HG03439 (cell line): ENCODE results near the gene IRF9.
A peak's percentile ranks its signal among the peaks of the same experiment; 100 is the strongest.
"Not testable (repeated sequence)": the region's sequence is repeated elsewhere in the genome, so short reads cannot be mapped to it uniquely, and the experiment has no call there.

Source experiments
- ATAC-seq: cut with Tn5 transposase; IDR thresholded peaks from one replicate; pipeline ENCODE4 v1.9.1; 2021; ENCODE audit warnings: mild to moderate bottlenecking, moderate library complexity; ENCODE audit not compliant: unreplicated experiment

IRF9 gene

DNA sequence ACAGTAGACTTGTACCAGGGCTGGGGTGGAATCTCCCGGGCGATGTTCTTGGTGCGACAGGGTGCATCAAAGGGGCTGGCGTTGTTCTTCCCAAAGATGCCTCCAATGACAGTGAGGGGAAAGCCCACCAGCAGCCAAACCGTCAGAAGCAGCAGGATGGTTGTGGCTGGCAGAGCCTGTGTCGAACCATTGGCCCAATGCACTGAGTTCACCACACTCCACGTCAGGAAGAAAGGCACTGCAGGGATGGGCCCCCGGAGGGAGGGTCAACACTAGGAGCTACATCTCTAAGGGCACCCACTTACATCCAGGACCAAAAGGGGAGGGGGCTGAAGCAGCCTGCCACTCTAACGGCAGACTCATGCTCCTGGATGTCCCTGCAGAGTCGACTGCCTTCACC, 29.4 kb downstream of the IRF9 start:
- no peak for ATAC-seq

- no peak for ATAC-seq
These were observed 31.9 kb downstream of the IRF9 start for GRCh38 chr14:24192933-24193332.

GRCh38 chr14:24194186-24194872, 33.3 kb downstream of the IRF9 start:
- no peak for ATAC-seq

DNA sequence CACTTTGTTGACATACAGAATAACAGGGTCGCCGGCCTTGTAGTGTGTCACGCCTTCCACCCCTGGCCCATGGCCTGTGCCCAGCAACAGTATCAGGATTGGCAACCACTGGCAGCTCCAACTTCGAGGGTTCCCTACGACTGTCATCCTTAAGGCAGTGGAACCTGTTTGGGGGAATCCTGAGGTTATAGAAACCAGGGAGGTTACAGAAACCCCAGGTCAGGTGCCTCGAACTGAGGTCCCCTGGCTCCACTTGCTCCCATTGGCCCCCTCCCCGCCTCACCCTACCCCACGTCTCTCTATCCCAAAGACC, 33.8 kb downstream of the IRF9 start:
- ATAC-seq, result no peak

DNA sequence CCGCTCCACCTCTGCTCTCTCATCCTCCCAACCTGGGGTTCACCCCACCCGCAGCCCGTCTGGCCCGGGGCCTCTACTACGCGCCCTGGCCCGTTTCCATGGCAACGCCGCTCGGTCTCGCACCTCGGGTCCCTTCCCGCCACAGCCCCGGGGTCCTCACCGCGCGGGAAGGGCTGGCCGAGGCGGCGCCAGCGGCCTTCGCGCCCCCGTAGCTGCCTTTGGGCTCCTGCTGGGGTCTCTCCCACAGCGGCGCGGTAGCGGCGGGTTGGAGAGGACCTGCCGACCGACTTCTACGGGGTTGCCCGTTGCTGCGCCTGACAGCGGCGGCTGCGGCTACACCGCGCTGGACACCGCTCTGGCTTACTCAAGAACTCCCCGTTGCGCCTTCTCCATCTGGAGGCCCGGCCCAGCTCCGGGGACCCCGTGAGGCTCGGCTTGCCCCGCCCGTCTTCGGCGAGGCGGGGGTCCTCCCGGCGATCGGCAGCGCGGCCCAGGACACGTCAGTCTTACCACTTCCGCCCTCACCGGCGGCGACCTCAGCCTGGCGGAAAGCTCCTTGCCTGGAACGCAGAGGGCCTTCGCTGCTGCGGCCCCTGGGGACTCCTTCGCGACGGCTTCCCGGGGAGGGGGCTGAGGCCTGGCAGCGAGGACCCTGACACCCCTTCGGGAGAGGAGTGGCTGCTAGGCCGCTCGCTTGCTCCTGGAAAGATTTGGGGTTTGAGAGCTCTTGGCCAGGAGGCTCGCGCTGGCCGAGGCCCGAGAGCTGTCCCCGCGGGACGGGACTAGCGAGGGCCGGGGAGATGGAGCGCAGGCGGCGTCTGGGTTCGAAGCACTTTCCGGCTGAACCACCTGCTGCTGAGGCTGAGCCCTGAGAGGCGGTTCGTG, 34.4 kb downstream of the IRF9 start, which contains the start of gene TM9SF1:
TM9SF1 (minus strand) TSS at position 256 of the 885 bp plus-strand sequence. CDS start 422 bp downstream, outside the sequence.
- peak; percentile 82 for ATAC-seq

- ATAC-seq, result peak; percentile 25
These were observed 35.3 kb downstream of the IRF9 start for GRCh38 chr14:24196071-24197055.

GRCh38 chr14:24197056-24197450, 36.0 kb downstream of the IRF9 start:
- ATAC-seq, result no peak

GRCh38 chr14:24198814-24199524, 37.9 kb downstream of the IRF9 start:
- no peak for ATAC-seq

DNA sequence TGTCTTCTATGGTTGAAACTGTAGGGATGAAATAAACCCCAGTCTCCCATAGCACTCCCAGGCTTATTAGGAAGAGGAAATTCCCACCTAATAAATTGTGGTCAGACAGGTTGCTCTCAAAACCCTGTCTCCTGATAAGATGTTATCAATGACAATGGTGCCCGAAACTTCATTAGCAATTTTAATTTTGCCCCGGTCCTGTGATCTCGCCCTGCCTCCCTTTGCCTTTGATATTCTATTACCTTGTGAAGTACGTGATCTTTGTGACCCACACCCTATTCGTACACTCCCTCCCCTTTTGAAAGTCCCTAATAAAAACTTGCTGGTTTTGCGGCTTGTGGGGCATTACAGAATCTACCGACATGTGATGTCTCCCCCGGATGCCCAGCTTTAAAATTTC, 41.5 kb downstream of the IRF9 start:
- ATAC-seq, result not testable (repeated sequence)

GRCh38 chr14:24203249-24203886, 42.3 kb downstream of the IRF9 start:
- ATAC-seq, result not testable (repeated sequence)

DNA sequence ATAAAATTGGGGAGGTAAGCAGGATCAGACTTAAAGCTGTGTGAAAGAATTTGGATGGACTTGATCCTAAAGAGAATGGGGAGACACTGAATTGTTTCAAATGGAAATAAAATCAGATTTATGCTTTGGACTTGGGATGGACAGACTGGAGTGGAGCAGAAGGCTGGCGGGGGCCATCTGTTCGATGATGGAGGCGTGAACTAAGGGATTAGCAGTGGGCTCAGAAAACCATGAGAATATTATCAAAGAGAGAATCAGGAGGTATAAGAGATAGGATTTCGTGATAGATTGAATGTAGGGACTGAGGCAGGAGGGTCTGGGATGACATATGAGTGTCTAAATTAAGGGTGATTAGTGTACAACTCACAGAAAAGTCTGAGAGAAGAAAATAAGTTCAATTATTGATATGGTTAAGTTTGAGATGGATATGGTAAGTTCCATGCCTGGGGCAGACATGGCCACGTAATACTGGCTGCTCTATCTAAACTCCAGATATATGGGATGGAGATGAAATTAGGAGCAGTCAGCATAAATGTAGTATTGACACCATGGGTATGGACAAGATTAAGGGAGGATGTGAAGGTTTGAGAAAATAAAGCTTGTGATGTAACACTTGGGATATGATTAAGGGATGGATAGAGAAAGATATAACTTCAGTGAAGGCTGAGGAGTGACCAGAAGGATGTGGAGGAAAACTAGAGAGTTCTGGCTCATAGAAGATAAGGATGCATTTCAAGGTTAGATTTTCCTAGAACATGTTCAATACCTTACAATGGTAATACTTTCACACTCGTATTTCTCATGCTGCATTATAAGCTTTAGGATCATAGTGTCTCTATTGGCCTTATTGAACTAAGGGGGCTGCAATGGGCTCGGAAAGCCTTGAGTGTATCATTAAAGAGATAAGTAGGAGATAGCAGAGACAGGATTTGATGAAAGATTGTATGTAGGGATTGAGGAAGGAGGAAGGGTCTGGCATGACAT, 43.4 kb downstream of the IRF9 start:
- no peak for ATAC-seq

DNA sequence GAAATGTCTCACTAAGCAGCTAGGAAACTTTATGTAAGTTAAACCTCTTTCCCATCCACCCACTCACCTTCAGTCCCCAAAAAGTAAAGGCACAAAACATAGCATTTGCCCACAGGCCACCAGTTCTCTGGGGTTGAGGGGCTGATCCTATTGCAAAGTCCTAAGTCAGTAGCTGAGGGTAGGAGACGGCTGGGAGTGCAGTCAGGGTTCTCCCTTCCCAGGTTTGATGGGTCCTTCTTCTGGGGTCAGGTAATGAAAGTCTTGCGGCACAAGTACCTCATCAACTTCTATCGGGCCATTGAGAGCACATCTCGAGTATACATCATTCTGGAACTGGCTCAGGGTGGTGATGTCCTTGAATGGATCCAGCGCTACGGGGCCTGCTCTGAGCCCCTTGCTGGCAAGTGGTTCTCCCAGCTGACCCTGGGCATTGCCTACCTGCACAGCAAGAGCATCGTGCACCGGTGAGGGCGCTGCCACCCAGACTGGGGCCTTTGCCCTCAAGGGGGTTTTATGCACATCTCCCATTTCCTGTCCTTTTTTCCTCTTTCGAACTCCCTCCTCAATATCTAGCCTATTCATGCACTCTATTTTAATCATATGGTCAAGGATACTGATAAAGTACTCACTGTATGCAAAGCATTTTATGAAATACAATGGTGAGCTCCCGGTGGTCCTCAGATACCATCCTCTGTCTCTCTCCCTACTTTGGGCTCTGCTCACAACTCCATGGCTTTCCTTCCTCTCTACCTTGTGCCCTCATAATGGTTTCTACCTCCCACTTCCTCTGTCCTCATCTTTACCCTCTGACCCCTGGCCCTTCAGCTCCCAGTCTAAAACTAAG, 45.4 kb downstream of the IRF9 start:
- ATAC-seq, result no peak

DNA sequence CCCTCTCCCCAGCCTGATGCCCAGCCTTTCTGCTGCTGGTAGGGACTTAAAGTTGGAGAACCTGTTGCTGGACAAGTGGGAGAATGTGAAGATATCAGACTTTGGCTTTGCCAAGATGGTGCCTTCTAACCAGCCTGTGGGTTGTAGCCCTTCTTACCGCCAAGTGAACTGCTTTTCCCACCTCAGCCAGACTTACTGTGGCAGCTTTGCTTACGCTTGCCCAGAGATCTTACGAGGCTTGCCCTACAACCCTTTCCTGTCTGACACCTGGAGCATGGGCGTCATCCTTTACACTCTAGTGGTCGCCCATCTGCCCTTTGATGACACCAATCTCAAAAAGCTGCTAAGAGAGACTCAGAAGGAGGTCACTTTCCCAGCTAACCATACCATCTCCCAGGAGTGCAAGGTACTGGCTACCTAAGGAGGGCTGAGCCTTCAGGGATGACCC, 46.1 kb downstream of the IRF9 start:
- no peak for ATAC-seq

DNA sequence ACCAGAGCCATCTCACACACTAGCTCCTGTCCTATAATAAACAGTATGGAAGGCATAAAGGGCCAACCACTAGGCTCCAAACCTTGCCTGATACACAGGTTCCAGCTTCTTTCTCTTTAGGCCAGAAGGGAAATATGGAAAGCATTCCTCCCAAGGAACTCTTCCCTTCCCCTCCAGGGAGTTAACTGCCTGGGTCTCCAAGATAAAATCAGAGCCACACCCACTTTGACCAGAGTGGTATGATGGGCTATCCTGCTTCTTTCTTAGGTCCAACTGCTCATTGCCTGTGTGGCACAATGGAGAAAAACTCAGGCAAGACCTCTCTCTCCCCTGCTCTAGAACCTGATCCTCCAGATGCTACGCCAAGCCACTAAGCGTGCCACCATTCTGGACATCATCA, 46.6 kb downstream of the IRF9 start:
- no peak for ATAC-seq

DNA sequence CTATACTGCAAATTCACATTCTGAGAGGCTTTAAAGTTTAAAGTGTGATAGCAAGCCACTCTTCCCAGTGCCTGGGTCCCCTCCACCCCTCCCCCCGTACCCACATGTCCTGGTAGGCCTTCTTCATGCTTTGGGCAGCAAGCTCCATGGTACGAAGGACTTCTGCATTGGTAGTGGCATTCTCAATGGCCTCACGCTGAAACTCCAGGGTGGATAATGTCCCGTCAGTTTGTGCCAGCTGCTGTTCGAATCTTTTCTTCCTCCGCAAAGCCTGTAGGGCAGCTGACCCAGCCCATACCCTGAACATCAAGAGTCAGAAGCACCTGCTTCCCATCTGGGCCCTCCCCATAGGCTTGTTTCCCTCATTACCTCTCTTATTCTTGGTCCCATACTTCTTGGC, 50.2 kb downstream of the IRF9 start:
- ATAC-seq, result no peak

DNA sequence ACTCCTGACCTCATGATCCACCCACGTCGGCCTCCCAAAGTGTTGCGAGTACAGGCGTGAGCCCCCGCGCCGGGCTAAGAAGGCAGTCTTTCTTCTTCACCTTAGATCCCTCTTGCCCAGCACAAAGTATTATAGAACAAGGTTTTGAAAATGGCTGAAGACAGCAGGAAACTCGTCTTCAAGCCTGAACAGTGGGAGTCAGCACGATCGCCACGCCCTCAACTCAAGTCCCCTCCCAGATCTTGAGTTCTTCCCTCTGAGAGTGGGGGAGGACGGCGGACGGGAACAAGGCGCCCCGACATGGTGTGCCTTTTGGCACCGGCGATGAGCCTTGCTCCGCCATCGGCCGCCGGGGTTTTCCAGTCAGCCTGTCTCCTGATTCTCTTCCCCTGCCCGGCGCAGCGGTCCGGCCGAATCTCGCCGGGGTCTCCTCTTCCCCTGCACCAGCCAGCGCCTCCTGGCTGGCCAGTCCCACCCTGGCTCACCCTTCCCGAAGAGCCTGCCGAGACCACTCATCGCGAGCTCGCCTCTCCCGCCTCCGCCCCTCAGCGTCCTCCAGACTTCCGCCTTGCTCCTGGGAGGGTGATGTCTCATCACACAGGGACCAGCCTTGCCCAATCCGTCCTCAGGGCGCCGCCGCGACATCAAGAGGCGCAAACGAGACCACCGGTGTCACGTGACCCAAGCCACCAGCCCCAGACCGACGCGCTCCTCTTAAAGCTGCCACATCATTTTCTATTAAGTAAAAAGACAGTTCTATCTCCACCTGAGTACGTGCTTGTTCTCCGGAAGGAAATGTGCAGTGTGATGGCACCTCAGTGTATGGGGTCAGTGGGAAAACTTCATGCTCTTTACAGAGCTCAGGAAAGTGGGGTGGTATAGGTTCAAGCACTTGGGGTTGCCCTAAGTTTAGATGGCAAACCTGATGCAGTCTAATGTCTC, 52.1 kb downstream of the IRF9 start, which contains the start of gene CHMP4A:
CHMP4A (minus strand) TSS at position 565 of the 942 bp plus-strand sequence; CDS start at position 516, 49 bp downstream.
- ATAC-seq, result peak; percentile 79
